LoVo (cell line): ENCODE data around the gene TSC22D4.

Experiments used
- DNase-seq: peaks from one replicate; pipeline ENCODE4 v3.0.0-alpha.2; 2016; ENCODE audit warnings: low spot score

TSC22D4 gene

GRCh38 chr7:100492738-100493475 is 13.9 kb upstream of the TSC22D4 start:
- DNase-seq, result no peak

- no peak for DNase-seq
Observed at GRCh38 chr7:100491192-100491578, 12.2 kb upstream of the TSC22D4 start.

GRCh38 chr7:100490483-100491191 is 11.6 kb upstream of the TSC22D4 start:
- DNase-seq, result no peak

- no peak for DNase-seq
Observed at GRCh38 chr7:100489824-100490223, 10.8 kb upstream of the TSC22D4 start.

- no peak for DNase-seq
Observed at GRCh38 chr7:100489121-100489520, 10.1 kb upstream of the TSC22D4 start.

- no peak for DNase-seq
Observed at GRCh38 chr7:100488333-100489095, 9.5 kb upstream of the TSC22D4 start.

- no peak for DNase-seq
Observed at GRCh38 chr7:100486753-100487446, 7.9 kb upstream of the TSC22D4 start.

- no peak for DNase-seq
Observed at GRCh38 chr7:100486111-100486636, 7.2 kb upstream of the TSC22D4 start.

- no peak for DNase-seq
Observed at GRCh38 chr7:100485471-100485876, 6.5 kb upstream of the TSC22D4 start.

GRCh38 chr7:100484673-100485045 is 5.6 kb upstream of the TSC22D4 start:
- DNase-seq, result no peak

- DNase-seq, result peak; percentile 56
Observed at GRCh38 chr7:100483722-100484672, 5.0 kb upstream of the TSC22D4 start, which contains the start of gene NYAP1. Gene NYAP1 (plus strand): TSS chr7:100483927. CDS start chr7:100485312, 1,385 bp downstream.

- peak; percentile 83 for DNase-seq
Observed at GRCh38 chr7:100483090-100483721, 4.2 kb upstream of the TSC22D4 start.

GRCh38 chr7:100482728-100483089 is 3.7 kb upstream of the TSC22D4 start:
- DNase-seq, result no peak

- DNase-seq, result no peak
Observed at GRCh38 chr7:100481466-100481865, 2.5 kb upstream of the TSC22D4 start.

GRCh38 chr7:100477871-100478267 is 1.1 kb downstream of the TSC22D4 start:
- no peak for DNase-seq

GRCh38 chr7:100476903-100477870 is 1.8 kb downstream of the TSC22D4 start:
- no peak for DNase-seq

GRCh38 chr7:100476101-100476780 is 2.8 kb downstream of the TSC22D4 start:
- DNase-seq, result no peak

GRCh38 chr7:100475549-100475948 is 3.5 kb downstream of the TSC22D4 start:
- no peak for DNase-seq
